OCI-LY7 (cell line): ENCODE results near the gene LRP5.
"Not testable (repeated sequence)": the region's sequence is repeated elsewhere in the genome, so short reads cannot be mapped to it uniquely, and the experiment has no call there.

ENCODE experiments used
- CTCF ChIP-seq: fragments of 200-600 bp; sonication (generic); conservative IDR thresholded peaks from 2 replicates; pipeline ENCODE4 v1.5.1; 2014; ENCODE audit warnings: mild to moderate bottlenecking, antibody characterized with exemption, low read length, moderate library complexity, mixed read lengths
- EZH2phosphoT487 ChIP-seq: fragments of 200-600 bp; sonication (generic); IDR thresholded peaks from 2 replicates; pipeline ENCODE4 v1.6.1; 2018; ENCODE audit warnings: low read depth, borderline replicate concordance, mild to moderate bottlenecking, mixed run types, antibody characterized with exemption, low read length, moderate library complexity, mixed read lengths

GRCh38 chr11:68458340-68458739, 145.9 kb downstream of the LRP5 start:
- TF ChIP-seq CTCF, EZH2phosphoT487: not testable (repeated sequence)
